ENCODE measurements around the gene ZNF70. TPM values are rescaled to one million over a fixed set of nuclear protein-coding genes. Genes with fewer than 3 reads are reported as not detected.
A peak's percentile ranks its signal among the peaks of the same experiment; 100 is the strongest.

Gene ZNF70
- total RNA-seq, 4 donors from 2014 or later, result 0.63 to 3.2 (median 2.0) TPM

- intact Hi-C loops (cut with DNase I; ENCODE audit: low total_unique reads), result no loop called here
- no peak overlapping the region for H3K4me3 ChIP-seq (ENCODE audit: low read depth, poor library complexity, severe bottlenecking)
- TF ChIP-seq CTCF (IDR thresholded peaks at IDR 0.05) (no peak), POLR2A (IDR thresholded peaks at IDR 0.05) (no peak)
- whole genome bisulfite sequencing, 2 donors, result 79 to 80% methylated on average over 2 of the region's 2 CpGs
- DNase-seq (ENCODE audit: low spot score in 2 of 2), result no peak
Observed at GRCh38 chr22:23753385-23753784, 2.5 kb upstream of the ZNF70 start.

DNA sequence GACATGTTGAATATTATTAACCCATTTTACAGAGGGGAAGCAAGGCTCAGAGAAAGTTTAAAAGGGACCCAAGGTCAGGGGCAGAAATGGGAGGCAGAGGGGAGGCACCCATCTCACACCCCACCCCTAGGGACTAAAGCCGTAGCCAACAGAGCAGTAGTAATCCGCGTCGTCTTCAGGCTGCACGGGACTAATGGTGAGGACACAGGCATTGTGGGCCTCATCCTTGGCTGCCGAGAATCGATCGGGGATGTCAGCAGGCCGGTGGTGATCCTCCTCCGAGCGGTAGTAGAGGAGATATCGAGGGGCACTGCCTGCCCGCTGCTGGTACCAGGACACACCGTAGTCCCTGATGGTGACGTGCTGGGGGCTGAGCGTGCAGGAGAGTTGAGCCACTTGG lies 1.8 kb upstream of the ZNF70 start:
- intact Hi-C loops (cut with DNase I; ENCODE audit: low total_unique reads), result no loop called here
- no peak overlapping the region for H3K4me3 ChIP-seq (ENCODE audit: low read depth, poor library complexity, severe bottlenecking)
- TF ChIP-seq POLR2A (IDR thresholded peaks at IDR 0.05), result no peak
- no peak for TF ChIP-seq CTCF (IDR thresholded peaks at IDR 0.05)
- DNase-seq (ENCODE audit: low spot score in 2 of 2), result no peak
- WGBS, 2 donors, result 92 to 96% methylated on average over 16 of the region's 16 CpGs

DNA sequence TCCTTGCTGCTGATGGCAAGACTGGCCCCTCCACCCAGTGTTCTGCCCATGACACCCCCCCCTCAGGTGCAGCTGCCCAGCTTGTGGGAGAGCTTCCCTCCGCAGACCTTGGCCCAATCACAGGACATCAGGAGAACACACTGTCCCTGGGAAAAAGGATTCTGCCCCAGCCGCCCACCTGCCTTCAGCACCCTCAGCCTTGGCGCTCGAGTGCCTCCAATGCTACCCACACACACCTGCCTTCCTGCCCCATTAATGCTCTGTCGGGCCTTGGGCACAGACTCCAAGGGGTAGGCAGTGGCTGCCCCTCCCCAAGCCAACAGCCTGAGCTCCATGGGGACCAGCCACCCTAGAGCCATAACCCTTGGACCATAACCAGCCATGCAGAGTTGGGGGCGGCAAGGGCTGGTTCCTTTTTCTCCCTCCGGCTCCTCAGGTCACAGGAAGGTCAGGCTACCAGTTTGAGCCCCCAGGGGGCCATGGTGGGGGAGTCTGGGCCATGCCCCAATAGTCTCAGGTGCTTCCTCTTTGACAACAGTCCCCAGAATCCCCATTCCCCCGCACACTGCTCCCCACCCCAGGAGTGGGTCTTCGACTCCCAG lies 1.3 kb upstream of the ZNF70 start:
- TF ChIP-seq POLR2A (IDR thresholded peaks at IDR 0.05) (no peak), CTCF (IDR thresholded peaks at IDR 0.05) (no peak)
- intact Hi-C loops (cut with DNase I; ENCODE audit: low total_unique reads), result no loop called here
- no peak for DNase-seq (ENCODE audit: low spot score in 2 of 2)
- 88 to 89% methylated on average over 9 of the region's 9 CpGs for WGBS, 2 donors
- no peak overlapping the region for H3K4me3 ChIP-seq (ENCODE audit: low read depth, poor library complexity, severe bottlenecking)

DNA sequence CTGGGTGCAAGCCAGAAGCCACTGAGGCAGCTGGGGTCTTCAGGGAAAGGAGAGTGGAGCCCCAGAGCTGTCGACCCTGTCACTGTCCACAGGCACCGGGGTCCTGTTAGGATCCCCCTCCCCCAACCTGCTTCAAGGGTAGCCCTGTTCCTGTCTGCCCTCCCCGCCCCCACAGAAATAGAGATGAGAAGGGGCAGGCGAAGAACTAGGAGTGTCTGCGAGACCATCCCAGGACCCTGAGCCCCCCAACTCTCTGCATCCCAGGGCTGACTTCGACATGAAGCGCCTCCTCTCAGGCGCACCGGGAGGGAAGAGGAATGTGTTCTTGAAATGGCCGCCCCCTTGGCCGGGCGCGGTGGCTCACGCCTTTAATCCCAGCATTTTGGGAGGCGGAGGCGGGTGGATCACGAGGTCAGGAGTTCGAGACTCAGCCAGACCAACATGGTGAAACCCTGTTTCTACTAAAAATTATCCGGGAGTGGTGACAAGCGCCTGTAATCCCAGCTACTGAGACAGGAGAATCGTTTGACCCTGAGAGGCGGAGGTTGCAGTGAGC lies 607 bp upstream of the ZNF70 start:
- no peak for DNase-seq (ENCODE audit: low spot score in 2 of 2)
- WGBS, 2 donors, result 16 to 20% methylated on average over 15 to 22 of the region's 22 CpGs
- TF ChIP-seq POLR2A (IDR thresholded peaks at IDR 0.05) (no peak), CTCF (IDR thresholded peaks at IDR 0.05) (no peak)
- intact Hi-C loops (cut with DNase I; ENCODE audit: low total_unique reads), result no loop called here
- peak overlapping the region; percentile 47 for H3K4me3 ChIP-seq (ENCODE audit: low read depth, poor library complexity, severe bottlenecking)

- intact Hi-C loops (cut with DNase I; ENCODE audit: low total_unique reads), result no loop called here
- no peak for TF ChIP-seq POLR2A (IDR thresholded peaks at IDR 0.05)
- no peak for TF ChIP-seq CTCF (IDR thresholded peaks at IDR 0.05)
- H3K4me3 ChIP-seq (ENCODE audit: low read depth, poor library complexity, severe bottlenecking), result peak overlapping the region; percentile 47
- no peak for DNase-seq (ENCODE audit: low spot score in 2 of 2)
- WGBS, 2 donors, result 27 to 31% methylated on average over 5 of the region's 5 CpGs
Observed at GRCh38 chr22:23750367-23750713, 572 bp downstream of the ZNF70 start.

- DNase-seq (ENCODE audit: low spot score in 2 of 2), result no peak
- intact Hi-C loops (cut with DNase I; ENCODE audit: low total_unique reads), result no loop called here
- no peak for TF ChIP-seq POLR2A (IDR thresholded peaks at IDR 0.05)
- no peak for TF ChIP-seq CTCF (IDR thresholded peaks at IDR 0.05)
- no peak overlapping the region for H3K4me3 ChIP-seq (ENCODE audit: low read depth, poor library complexity, severe bottlenecking)
- WGBS, 2 donors, result 31 to 34% methylated on average over 12 of the region's 12 CpGs
Observed at GRCh38 chr22:23749841-23750301, 1.0 kb downstream of the ZNF70 start.
